Activated T-helper 9 cell treated with anti-CD3 and anti-CD28 coated beads, Interleukin-2, amount 50 U/mL, for 16 hours (primary cell): ENCODE measurements around the gene USP10.

Experiments used
- DNase-seq: peaks from one replicate; pipeline ENCODE4 v3.0.0-alpha.2; 2020; ENCODE audit warnings: low read depth

Gene USP10

DNA sequence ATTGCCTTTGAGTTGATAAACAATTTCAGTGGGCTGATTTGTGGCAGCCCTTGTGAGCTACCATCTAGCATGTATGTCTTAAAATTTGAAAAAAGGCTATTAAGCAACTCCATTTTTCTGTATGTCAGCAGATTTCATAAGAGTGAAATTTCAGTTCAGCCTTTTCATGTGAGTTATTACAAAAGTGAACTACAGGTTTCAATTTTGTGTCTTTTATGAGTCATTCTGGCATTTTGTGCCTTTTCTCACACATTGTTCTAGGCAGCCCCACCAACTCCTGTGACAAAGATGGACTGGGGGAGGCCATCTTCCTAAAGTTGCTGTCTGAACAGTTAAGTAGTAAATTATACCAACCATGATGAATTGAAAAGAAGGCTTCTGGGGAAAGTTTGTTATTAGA, 52.1 kb downstream of the USP10 start:
- no peak for DNase-seq

DNA sequence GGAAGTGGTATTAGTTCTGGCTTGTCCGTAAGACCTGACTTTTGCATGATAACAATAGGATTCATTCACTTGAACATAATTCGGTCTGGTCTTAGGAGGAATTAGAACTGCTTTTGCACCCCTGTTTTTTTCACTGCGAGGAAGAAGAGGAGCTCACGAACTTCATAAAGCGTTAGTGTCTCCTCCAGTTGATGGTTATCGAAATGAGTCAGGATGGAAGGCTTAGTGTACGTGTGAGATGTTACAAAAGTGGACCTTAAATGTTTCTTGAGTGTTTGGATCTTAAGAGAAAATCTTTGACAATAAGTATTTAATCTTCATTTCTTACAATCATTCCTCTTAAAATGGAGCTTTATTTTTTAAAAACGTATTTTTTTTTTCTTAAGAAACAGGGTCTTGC, 52.8 kb downstream of the USP10 start:
- DNase-seq, result no peak

DNA sequence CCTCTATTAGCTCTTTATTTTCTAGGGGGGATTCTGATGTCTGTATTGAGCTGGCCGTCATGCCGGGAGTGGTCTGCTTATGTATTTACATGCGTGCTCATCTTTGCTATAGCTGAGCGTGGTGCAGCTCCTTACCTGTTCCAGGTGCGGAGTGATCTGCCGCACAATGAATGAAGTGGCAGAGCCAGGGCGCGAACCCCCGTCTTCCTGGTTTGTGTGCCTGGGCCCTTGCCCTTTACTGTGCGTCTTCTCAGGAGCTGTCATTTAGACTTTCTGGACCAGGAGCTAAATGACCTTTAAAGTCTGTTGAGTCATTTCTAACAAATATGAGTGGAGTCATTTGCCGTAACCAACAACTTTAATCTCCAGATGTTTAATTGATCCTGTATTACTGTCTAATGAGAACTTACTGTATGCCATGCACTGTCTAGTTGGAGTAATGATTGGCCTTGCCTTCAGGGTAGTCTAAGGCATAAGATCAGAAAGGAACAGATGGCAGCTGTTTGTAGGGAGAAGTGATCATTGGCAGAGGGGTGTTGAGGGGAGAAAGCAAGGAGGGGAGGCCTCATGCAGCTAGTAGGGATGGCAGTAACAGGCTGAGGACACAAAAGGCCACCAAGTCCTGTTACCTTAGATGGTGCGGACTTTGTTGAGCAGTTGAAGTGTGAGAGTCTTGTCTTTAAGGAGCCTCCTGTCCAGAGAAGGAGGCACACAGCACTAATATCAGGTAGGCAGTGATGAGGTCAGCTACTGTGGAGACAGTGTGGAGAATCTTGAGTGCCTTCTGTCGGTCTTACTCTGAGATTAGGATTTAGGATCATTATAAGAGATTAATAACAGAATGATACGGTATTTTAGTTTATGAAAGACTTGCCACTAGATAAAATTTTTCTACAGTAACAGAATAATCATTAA, 53.9 kb downstream of the USP10 start:
- no peak for DNase-seq

DNA sequence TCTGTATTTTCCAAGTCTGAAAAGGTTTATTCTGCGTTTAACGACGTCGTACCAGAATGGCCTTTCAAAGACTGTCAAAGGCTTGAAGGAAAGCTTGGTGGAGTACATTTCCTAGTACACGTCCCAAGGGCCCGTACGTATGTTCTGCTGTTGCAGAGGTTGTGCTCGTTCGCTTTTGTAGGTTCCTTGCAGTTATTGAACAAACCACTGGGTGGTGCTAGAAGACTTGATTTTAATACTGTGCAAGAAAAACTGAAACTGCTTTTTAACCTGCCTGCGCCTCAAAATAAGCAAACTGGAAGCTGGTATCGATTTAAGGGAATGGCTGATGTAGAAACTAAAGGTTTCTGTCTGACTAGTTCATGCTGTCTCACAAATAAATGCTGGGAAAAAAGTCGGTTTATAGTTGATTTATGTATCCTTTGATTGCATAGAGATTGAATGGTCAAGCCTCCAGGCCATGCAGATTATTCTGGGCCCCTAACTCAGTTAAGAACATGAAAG, 54.6 kb downstream of the USP10 start:
- DNase-seq, result peak; percentile 12

DNA sequence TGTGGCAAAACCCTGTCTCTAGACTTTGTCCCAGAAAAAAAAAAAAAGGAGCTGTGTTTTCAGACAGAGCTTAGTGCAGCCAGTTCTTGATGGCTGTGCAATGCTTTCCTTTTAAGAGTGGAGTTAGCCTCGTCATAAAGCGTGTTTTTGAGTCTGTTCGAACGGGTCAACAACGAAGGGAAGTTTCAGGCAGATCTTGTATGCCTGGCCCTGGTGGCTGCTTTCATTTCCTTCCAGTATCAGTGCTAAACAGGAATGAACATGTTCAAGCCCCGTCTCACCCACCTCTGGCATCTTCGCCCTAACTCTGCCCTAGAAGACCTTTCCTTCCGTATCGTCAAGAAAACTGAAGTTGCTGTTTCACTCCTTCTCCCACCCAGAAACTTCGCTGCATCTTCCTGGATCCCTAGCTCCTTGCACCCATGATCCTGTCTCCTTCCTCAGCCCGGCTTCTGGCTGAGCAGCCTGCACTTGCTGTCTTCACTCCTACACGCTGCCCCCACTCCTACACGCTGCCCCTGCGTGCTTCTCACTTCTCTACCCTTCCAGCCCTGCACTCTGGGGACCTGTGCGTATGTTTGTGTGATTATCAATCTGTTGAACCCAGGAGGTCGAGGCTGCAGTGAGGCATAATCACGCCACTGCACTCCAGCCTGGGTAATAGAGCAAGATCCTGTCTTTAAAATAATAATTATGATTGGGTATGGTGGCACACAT, 55.3 kb downstream of the USP10 start:
- DNase-seq, result no peak

DNA sequence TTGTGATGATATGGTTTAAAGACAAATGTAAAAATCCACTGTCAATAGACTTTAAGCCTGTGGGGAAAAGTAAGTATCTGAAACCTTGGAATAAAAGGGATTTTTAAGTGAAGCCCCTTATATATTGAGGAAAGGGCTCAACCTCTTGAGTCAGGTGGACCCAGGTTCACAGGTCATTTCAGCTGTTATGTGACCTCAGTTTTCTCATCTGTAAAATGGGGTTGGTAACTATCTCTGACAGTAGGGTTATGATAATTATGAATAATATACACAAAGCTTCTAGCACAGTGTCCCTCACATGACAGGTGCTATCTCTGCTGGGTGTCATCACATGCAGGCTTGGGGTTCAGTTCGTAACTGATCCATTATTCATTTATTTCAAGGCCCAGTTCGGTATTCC, 57.0 kb downstream of the USP10 start:
- no peak for DNase-seq

DNA sequence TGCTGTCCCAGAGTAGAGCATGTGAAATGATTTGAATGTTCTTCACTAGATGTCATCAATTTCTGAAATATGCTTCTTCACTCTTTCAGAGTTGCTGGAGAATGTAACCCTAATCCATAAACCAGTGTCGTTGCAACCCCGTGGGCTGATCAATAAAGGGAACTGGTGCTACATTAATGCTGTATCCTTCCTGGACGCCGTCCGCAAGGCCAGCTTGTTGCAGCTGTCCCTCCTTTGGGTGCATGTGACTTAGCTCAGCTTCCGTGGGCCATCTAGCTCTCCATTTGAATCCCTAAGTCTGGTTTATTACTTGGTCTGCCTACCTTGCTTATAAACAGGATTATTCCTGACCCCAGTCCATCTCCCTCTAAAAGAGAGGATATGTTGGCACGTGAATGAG, 58.8 kb downstream of the USP10 start:
- no peak for DNase-seq

DNA sequence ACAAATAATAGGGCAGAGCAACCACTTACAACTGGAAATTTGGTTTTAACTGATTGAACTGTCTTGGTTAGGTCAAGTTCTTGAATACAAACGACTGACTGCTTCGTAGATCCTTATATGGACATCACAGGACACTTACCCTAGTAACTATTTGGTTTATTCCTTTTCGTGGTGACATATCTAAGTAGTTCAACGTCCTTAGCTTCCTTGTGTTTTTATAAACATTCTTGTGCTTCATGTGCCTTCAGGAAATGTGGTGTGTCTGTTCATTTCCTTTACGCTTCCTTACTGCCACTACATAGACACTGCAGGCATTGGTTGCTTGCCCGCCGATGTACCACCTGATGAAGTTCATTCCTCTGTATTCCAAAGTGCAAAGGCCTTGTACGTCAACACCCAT, 59.3 kb downstream of the USP10 start:
- DNase-seq, result no peak

DNA sequence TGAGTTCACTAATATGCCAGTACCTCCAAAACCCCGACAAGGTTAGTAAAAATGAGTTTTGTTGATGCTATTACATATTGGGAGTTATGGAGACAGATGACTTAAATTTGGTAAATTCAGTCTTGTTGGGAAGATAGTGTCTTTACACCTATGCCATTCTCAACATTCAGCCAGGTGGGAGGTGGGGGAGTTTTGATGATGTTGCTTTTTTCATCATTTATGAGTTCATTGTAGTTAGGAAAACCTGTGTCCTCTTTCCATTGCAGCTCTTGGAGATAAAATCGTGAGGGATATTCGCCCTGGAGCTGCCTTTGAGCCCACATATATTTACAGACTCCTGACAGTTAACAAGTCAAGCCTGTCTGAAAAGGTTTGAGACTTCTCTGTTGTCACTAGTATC, 60.1 kb downstream of the USP10 start:
- no peak for DNase-seq

DNA sequence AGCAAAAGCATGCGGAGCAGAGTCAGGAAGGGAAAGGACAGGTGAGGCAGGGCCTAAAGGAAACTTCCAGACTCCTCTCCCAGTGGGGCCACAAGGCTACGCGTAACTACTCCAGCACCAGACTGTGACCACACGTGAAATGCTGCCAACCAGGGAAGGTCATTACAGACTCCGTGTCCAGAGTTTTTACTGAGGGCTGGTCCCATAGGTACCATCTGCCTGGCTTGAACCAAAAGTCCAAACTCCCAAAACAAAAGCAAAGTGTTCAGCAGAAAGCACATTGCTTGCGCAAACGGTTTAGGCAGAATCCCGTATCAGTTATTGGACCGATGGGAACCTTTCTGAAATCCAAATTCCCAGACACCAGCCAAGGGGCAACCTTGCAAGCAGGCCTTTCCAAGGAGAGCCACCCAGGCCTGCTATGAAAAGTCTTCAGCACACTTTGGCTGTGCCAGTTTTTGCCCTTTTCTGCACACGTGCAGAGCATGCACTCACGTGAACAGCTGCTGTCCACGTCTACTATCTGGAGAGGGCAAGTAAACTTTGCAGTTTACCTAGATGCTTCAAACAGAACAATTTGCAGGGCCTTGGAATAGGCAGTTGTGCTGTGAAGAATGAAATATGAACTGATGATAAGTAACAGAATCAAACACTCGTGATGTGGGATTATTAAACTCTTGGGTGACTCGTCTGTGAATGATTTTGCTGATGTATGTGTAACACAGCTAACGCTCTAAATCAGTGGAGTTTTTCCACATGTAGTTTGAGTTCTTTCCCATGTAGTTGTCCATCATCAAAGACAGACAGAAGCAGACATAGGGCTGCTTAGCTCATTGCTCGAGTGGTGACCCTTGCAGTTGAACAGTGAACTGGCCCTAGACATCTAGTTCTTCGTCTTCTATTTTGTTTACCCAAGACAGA, 61.9 kb downstream of the USP10 start:
- DNase-seq, result no peak

DNA sequence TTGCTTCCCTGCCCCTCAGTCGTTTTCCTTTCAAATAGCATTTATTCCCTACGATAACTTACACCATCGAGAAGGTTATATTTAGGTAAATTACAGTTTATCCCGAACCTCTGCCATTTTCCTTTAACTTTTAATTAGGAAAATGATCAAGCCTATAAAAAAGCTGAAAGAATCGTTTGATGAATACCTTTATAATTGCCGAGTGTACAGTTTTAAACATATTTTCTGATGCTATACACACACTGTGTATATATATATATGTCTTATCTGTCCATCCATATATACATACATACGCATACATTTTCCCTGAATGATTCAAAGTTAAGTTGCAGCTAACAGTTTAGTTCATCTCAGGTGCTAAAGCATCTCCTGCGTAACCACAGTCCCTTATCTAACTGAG, 63.4 kb downstream of the USP10 start:
- no peak for DNase-seq

DNA sequence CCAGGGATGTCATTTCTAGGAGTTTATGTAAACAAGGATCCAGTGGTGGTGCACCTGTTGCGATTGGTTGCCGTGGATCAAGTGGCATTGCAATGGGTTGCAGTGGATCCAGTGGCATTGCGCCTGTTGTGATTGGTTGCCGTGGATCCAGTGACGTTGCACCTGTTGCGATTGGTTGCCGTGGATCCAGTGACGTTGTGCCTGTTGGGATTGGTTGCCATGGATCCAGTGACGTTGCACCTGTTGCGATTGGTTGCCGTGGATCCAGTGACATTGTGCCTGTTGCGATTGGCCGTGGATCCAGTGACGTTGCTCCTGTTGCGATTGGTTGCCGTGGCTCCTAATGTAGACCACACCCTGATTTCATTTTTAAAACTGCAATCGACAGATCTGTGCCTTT, 63.8 kb downstream of the USP10 start:
- DNase-seq, result no peak

DNA sequence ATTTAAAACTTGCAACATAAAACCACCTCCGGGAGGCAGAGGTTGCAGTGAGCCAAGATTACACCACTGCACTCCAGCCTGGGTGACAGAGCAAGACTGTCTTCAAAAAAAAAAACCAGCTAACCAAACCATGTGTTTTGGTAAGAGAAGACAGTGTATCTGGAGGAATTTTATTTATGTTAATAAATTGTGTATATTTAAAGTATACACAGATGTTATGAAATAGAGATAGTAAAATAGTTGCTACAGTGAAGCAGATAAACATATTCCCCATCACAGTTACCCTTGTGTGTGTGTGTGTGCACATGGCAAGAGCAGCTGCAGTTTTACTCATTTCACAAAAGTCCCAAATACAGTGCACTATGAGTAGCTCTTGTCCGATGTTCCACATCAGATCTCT, 65.2 kb downstream of the USP10 start:
- no peak for DNase-seq

DNA sequence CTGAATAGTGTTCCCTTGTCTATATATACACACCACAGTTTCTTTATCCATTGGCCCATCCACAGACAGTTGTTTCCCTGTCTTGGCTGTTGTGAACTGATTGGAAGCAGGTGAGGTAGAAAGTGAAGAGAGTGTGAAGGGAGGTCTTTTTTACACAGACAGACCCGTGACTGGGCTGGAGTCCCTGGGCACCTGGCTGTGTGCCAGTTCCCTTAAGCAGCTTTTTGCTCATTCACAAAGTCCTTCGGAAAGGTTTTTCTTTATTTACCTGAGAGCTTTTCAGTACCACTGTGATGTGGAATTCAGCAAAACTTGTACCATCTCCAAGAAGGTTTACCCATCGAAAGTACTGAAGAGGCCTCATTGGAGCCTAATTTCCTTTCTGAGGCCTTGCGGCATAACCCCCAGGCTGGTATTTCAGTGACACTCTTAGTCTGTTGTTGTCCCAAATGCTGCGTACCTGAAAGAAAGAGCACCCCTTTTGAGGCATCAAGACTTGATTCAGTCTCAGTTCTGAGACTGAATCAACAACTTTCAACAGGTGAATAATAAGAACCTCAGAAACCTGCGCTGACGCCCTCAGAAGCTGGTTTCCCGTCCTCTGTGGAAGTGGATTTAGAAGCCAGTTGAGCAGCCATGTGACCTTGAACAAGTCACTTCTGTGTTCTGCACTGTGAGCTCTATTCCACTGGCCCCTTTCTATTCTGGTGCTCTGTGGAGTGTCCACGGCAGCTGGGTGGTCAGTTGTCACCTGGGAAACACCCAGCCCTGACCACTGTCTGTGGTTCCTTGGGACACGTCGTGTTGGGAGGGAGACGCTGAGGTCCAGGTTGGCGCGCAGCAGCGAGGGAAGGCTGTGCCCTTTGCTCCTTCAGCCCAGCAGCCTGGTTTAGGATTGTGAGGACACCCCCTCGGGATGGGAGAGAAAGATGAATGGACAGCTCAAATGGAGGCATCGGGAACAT, 66.1 kb downstream of the USP10 start:
- DNase-seq, result no peak

DNA sequence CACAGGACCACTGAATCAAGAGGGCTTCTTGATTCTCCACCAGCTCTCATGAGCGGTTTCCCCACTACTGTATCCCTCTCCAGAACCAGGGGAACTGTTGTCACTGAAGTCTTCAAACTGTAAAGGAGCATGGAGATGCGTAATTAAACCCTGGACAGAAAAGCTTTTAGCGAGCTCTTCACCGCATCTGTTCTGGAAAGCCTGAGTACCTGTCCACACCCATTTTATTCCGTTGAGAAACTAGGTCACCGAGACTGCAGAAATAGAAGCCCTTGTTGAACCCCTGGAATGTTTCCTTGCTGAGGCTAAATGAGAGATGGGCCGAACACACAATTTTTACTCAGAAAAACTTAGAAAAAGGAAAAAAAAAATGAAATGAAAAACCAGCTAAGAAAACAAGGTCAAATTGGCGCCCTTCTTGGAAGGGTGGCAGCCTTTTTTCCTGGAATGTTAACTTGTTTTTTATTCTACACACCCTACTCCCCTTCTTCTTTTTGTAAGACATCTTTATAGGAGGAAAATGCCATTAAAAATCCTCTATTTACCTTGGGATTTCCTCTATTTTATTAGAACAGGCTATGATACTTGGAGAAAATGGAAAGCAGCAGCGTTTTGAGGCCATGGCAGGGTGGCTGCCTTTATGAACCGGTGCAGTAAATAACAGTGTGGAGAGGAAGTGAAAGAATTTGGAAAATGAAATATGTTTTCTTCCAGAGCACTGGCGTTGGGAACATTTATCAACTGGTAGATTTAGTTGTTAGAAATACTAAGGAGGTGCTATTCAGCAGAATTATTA, 67.4 kb downstream of the USP10 start:
- no peak for DNase-seq

DNA sequence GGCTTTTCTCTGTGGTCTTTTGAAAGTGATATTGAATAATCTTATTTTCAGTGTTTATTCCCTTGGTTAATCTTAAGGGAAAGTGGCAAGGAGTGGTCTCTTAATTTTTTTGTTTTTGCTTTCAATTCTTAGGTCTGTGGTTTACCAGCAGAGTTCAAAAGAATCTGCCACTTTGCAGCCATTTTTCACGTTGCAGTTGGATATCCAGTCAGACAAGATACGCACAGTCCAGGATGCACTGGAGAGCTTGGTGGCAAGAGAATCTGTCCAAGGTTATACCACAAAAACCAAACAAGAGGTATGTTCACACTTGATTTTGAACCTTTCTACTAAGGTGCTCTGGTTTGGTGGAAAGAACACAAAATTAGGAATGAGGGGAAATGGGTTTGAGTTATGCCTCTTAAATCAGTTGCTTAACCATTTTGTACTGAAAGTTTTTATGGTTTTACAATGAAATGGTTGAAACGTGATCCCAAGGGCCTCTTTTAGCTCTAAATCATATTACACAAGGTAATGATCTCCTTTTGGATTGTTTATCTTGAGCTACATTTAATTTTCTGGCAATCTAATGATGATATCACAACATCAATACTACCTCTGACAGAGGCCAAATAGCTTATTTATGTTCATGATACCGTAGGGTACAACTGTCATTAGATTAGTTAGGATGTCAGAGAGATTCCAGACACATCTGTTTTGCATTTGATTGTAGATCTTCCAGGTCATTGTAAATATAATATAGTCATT, 68.4 kb downstream of the USP10 start:
- no peak for DNase-seq

DNA sequence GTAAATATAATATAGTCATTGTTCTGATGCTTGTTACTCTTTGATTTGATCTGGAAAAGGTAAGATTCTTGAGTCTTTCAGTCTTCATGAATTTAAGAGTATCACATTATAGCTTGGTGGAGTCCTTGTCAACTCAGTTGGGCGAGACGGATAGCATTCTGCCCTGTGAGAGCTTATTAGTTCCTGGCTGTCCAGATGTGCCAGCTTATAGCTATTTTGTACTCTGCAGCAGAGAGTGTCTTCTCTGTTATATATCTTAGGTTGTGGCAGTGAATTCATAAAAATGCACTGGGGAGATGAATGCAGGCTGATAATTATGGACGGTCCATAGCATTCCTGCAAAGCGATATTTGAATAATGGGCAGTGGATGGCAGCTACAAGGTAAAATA, 69.0 kb downstream of the USP10 start:
- DNase-seq, result no peak

DNA sequence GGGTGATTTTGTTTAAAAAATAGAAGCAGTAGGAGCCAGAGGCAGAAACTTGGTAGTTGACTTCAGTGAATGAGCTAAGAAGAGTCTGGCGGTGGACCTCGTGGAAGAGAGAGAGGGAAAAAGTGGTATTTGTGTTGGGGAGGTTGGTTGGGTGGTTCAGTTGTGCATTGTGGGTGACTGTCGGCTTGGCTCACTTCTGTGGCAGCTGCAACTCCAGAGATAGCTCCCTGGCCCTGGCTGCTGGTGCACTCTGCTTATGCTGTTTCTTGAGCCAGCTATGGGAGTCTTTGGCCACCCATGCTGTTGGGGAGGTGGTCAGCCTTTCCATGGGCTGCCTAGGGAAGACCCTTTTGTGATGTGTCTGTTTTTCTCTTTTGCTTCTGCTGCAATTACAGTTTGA, 69.6 kb downstream of the USP10 start:
- no peak for DNase-seq

DNA sequence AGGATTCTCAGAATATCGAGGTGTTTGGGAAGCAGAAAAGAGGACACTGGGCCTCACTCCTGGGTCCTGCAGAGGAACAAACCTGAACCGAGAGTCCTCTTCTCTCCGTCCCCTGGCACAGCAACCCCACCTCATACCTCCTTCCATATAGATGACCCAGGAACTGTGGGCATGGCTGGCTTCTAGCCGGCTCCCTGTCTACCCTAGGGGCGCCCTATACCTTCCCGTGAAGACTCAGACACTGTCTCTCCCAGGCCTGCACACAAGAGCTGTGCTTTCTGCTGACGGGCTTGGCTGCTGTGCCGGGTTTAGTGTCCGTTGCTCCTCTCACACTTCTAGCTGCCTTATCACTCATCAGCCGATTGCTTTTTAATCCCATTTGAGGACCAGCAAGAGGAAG, 73.5 kb downstream of the USP10 start:
- DNase-seq, result no peak

DNA sequence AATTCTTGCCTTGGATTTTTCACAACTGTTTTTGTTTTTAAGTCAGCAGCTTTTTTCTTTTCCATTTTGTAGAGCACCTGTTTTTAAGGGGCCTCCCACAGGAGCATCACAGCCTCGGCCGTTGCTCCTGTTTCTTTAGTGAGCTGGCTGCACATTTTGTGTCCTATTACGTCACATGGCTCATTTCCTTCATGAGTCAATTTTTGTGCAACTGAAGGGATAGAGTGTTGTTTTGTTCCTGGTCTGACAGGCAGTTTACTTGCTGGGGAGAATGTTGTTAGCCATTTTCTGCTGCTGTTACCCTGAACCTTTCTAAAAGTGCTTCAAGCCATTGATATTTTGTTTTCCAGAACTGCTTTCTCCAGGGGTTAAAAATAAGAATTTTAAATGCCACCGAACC, 75.0 kb downstream of the USP10 start:
- no peak for DNase-seq
